HCT116 (cell line): ENCODE results near the gene GNGT2.

Source experiments
- CBX3 ChIP-seq: IDR thresholded peaks from 2 replicates; pipeline ENCODE4 v1.6.1; 2012; ENCODE audit warnings: low read depth
- EGR1 ChIP-seq: IDR thresholded peaks from 2 replicates; pipeline ENCODE4 v1.6.1; 2012; ENCODE audit warnings: low read depth
- ELF1 ChIP-seq: IDR thresholded peaks from 2 replicates; pipeline ENCODE4 v1.6.1; 2012; ENCODE audit warnings: low read depth, borderline replicate concordance
- EZH2 ChIP-seq: fragments of 200-600 bp; sonication (generic); IDR thresholded peaks from 2 replicates; pipeline ENCODE4 v1.6.1; 2017; ENCODE audit warnings: antibody characterized with exemption, mixed run types
- EZH2phosphoT487 ChIP-seq: fragments of 200-600 bp; IDR thresholded peaks from 2 replicates; pipeline ENCODE4 v1.6.1; 2018; ENCODE audit warnings: antibody characterized with exemption, borderline replicate concordance
- POLR2A ChIP-seq: IDR thresholded peaks from 2 replicates; pipeline ENCODE4 v1.7.0; 2011; ENCODE audit warnings: borderline replicate concordance; ENCODE audit not compliant: insufficient read depth, insufficient read length; ENCODE audit errors: extremely low read depth
- POLR2AphosphoS5 ChIP-seq: IDR thresholded peaks from 2 replicates; pipeline ENCODE4 v1.6.1; 2011; ENCODE audit warnings: mild to moderate bottlenecking, low read depth, low read length, moderate library complexity
- RAD21 ChIP-seq: IDR thresholded peaks from 2 replicates; pipeline ENCODE4 v1.6.1; 2012; ENCODE audit warnings: low read depth, mild to moderate bottlenecking
- SRF ChIP-seq: IDR thresholded peaks from 2 replicates; pipeline ENCODE4 v1.6.1; 2012; ENCODE audit warnings: low read depth
- TCF7L2 ChIP-seq: IDR thresholded peaks from 2 replicates; pipeline ENCODE4 v1.7.0; 2011; ENCODE audit warnings: borderline replicate concordance, inconsistent platforms; ENCODE audit not compliant: insufficient read depth, insufficient read length; ENCODE audit errors: extremely low read depth
- YY1 ChIP-seq: IDR thresholded peaks from 2 replicates; pipeline ENCODE4 v1.6.1; 2011; ENCODE audit warnings: low read length, low read depth, moderate library complexity, mild to moderate bottlenecking; ENCODE audit not compliant: insufficient replicate concordance; ENCODE audit errors: extremely low read depth
- TF ChIP-seq, protein P1 (sequence below): IDR thresholded peaks from 2 replicates; pipeline ENCODE4 v1.6.1; 2012
- TF ChIP-seq, protein P2 (sequence below), 3 experiments: fragments of 200-600 bp in 1 of 3; sonication (generic) in 1 of 3; IDR thresholded peaks in 2 of 3; conservative IDR thresholded peaks in 1 of 3; 2 replicates each; pipeline ENCODE4 v1.5.1; 2012 to 2017; ENCODE audit warnings: low read depth in 2 of 3, low read length in 2 of 3, antibody characterized with exemption in 1 of 3, borderline replicate concordance in 1 of 3, control low read depth in 1 of 3, mild to moderate bottlenecking in 1 of 3, mixed read lengths in 1 of 3, mixed run types in 1 of 3, moderate library complexity in 1 of 3; ENCODE audit not compliant: insufficient read depth in 1 of 3
- TF ChIP-seq, protein P3 (sequence below): IDR thresholded peaks from 2 replicates; pipeline ENCODE4 v1.6.1; 2011; ENCODE audit warnings: mild to moderate bottlenecking, low read length, moderate library complexity; ENCODE audit not compliant: insufficient replicate concordance; ENCODE audit errors: extremely low read depth

DNA sequence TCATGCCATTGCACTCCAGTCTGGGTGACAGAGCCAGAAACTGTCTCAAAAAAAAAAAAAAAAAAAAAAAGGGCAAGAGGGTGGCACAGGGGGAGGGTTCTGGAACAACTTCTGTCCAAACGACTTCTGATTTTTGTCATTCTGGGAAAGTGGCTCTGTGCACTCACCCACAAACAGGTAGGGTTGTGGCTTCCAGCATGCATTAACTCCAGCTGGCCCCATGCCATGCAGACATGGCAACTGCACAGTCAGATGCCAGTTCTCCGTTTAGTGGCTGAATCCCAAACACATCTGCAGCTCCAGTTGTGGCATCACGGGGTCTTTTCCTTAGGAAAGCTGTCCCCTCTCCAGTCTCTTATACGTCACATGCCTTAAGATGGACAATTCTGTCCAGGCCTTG lies 47.5 kb downstream of the GNGT2 start:
- TF ChIP-seq TCF7L2 (no peak), RAD21 (no peak), EZH2 (no peak), POLR2A (no peak), YY1 (no peak), POLR2AphosphoS5 (no peak), SRF (no peak), CBX3 (no peak), EZH2phosphoT487 (no peak), ELF1 (no peak), EGR1 (no peak)
- TF ChIP-seq, protein P1, sequence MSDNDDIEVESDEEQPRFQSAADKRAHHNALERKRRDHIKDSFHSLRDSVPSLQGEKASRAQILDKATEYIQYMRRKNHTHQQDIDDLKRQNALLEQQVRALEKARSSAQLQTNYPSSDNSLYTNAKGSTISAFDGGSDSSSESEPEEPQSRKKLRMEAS: no peak
- TF ChIP-seq, protein P2, sequence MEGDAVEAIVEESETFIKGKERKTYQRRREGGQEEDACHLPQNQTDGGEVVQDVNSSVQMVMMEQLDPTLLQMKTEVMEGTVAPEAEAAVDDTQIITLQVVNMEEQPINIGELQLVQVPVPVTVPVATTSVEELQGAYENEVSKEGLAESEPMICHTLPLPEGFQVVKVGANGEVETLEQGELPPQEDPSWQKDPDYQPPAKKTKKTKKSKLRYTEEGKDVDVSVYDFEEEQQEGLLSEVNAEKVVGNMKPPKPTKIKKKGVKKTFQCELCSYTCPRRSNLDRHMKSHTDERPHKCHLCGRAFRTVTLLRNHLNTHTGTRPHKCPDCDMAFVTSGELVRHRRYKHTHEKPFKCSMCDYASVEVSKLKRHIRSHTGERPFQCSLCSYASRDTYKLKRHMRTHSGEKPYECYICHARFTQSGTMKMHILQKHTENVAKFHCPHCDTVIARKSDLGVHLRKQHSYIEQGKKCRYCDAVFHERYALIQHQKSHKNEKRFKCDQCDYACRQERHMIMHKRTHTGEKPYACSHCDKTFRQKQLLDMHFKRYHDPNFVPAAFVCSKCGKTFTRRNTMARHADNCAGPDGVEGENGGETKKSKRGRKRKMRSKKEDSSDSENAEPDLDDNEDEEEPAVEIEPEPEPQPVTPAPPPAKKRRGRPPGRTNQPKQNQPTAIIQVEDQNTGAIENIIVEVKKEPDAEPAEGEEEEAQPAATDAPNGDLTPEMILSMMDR (IDR thresholded peaks at IDR 0.05 in 2 of 3, conservative IDR thresholded peaks at IDR 0.05 in 1 of 3; ENCODE audit: borderline replicate concordance in 1 of 3, insufficient read depth in 1 of 3, low read depth in 2 of 3, low read length in 2 of 3): no peak
- TF ChIP-seq, protein P3, sequence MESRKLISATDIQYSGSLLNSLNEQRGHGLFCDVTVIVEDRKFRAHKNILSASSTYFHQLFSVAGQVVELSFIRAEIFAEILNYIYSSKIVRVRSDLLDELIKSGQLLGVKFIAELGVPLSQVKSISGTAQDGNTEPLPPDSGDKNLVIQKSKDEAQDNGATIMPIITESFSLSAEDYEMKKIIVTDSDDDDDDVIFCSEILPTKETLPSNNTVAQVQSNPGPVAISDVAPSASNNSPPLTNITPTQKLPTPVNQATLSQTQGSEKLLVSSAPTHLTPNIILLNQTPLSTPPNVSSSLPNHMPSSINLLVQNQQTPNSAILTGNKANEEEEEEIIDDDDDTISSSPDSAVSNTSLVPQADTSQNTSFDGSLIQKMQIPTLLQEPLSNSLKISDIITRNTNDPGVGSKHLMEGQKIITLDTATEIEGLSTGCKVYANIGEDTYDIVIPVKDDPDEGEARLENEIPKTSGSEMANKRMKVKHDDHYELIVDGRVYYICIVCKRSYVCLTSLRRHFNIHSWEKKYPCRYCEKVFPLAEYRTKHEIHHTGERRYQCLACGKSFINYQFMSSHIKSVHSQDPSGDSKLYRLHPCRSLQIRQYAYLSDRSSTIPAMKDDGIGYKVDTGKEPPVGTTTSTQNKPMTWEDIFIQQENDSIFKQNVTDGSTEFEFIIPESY: no peak
